Lower lobe of right lung (tissue), 2 donors: ENCODE results near the gene FILIP1L. TPM values are rescaled to one million over a fixed set of nuclear protein-coding genes. Genes with fewer than 3 reads are reported as not detected.

Experiments used
- ATAC-seq, 2 donors: fragments of 200-7000 bp; cut with Tn5 transposase; one replicate each; pipeline ENCODE4 v1.9.1; 2020 to 2022; ENCODE audit warnings: mild to moderate bottlenecking in 2 of 2, moderate library complexity in 2 of 2
- DNase-seq: peaks from one replicate; pipeline ENCODE4 v3.0.0-alpha.2; 2020
- H3K27ac ChIP-seq: fragments of 200-600 bp; one replicate; pipeline ENCODE4 v1.8.0; 2022
- H3K27me3 ChIP-seq: fragments of 200-600 bp; one replicate; pipeline ENCODE4 v1.8.0; 2022; ENCODE audit warnings: low read depth
- H3K36me3 ChIP-seq: fragments of 200-600 bp; one replicate; pipeline ENCODE4 v1.8.0; 2022; ENCODE audit warnings: mild to moderate bottlenecking
- H3K4me1 ChIP-seq: fragments of 200-600 bp; one replicate; pipeline ENCODE4 v1.8.0; 2022
- H3K4me3 ChIP-seq: fragments of 200-600 bp; one replicate; pipeline ENCODE4 v1.8.0; 2022; ENCODE audit warnings: mild to moderate bottlenecking
- H3K9me3 ChIP-seq: fragments of 200-600 bp; one replicate; pipeline ENCODE4 v1.8.0; 2022
- CTCF ChIP-seq: fragments of 200-600 bp; IDR thresholded peaks from one replicate; pipeline ENCODE4 v1.8.0; 2022; ENCODE audit warnings: antibody characterized with exemption, mild to moderate bottlenecking
- intact Hi-C: fragments of 100-400 bp; cut with DNase I; formaldehyde crosslinking; loops from one replicate; pipeline ENCODE4 v1.11.0; 2022
- total RNA-seq: library from RNA; stranded (reverse); fragmentation: NEBNext Ultra II Directional; extraction: Animal tissue kit (Norgen Biotek cat#: 25700); gene quantifications from one replicate; pipeline ENCODE4 v1.2.1, GENCODE V29; 2021
- donor health status: DM: no; HTN: yes; CAD: no; lungs with severe emphysema.

FILIP1L gene
- total RNA-seq, 1 donor from 2014 or later = 25.0 TPM

- Histone ChIP-seq H3K27ac (no peak overlapping the region), H3K36me3 (no peaks in the 10 kb centered on the region), H3K4me1 (peaks cover 43% of the 10 kb centered on the region), H3K27me3 (no peaks in the 10 kb centered on the region), H3K4me3 (no peak overlapping the region), H3K9me3 (no peaks in the 10 kb centered on the region)
- DNase-seq = no peak
- intact Hi-C loops = no loop called here
- no peak for TF ChIP-seq CTCF
- ATAC-seq = no peak
Measured at GRCh38 chr3:100108464-100109079, 5.7 kb downstream of the FILIP1L start.

GRCh38 chr3:100107221-100107814 is 7.0 kb downstream of the FILIP1L start:
- no peak for TF ChIP-seq CTCF
- Histone ChIP-seq H3K27me3 (no peaks in the 10 kb centered on the region), H3K27ac (no peak overlapping the region), H3K9me3 (no peaks in the 10 kb centered on the region), H3K36me3 (no peaks in the 10 kb centered on the region), H3K4me3 (no peak overlapping the region), H3K4me1 (peaks cover 40% of the 10 kb centered on the region)
- intact Hi-C loops = no loop called here
- ATAC-seq (no peak), DNase-seq (no peak)

- Histone ChIP-seq H3K4me3 (no peak overlapping the region), H3K9me3 (no peaks in the 10 kb centered on the region), H3K36me3 (no peaks in the 10 kb centered on the region), H3K27ac (no peak overlapping the region), H3K4me1 (peaks cover 40% of the 10 kb centered on the region), H3K27me3 (no peaks in the 10 kb centered on the region)
- no peak for TF ChIP-seq CTCF
- no peak for ATAC-seq
- no peak for DNase-seq
- intact Hi-C loops = no loop called here
Measured at GRCh38 chr3:100106531-100107141, 7.7 kb downstream of the FILIP1L start.

GRCh38 chr3:100106094-100106493 is 8.2 kb downstream of the FILIP1L start:
- Histone ChIP-seq H3K27me3 (no peaks in the 10 kb centered on the region), H3K4me3 (no peak overlapping the region), H3K4me1 (peaks cover 40% of the 10 kb centered on the region), H3K27ac (no peak overlapping the region), H3K9me3 (no peaks in the 10 kb centered on the region), H3K36me3 (no peaks in the 10 kb centered on the region)
- intact Hi-C loops = no loop called here
- ATAC-seq = no peak
- no peak for DNase-seq
- no peak for TF ChIP-seq CTCF

- no peaks in the 10 kb centered on the region for H3K9me3 ChIP-seq
- DNase-seq (no peak), ATAC-seq (no peak)
- no peak overlapping the region for H3K27ac ChIP-seq
- intact Hi-C loops = no loop called here
- no peaks in the 10 kb centered on the region for H3K27me3 ChIP-seq
- H3K4me1 ChIP-seq = peaks cover 40% of the 10 kb centered on the region
- H3K4me3 ChIP-seq = no peak overlapping the region
- no peaks in the 10 kb centered on the region for H3K36me3 ChIP-seq
- TF ChIP-seq CTCF = no peak
Measured at GRCh38 chr3:100105501-100105900, 8.8 kb downstream of the FILIP1L start.
